Skeletal muscle tissue (tissue), 4 donors: ENCODE measurements around the gene ERC2. TPM values are rescaled to one million over a fixed set of nuclear protein-coding genes. Genes with fewer than 3 reads are reported as not detected.
"Not testable (repeated sequence)": the region's sequence is repeated elsewhere in the genome, so short reads cannot be mapped to it uniquely, and the experiment has no call there.

Source experiments
- H3K27ac ChIP-seq: one replicate; pipeline ENCODE4 v1.7.0; 2013; ENCODE audit warnings: mild to moderate bottlenecking, low read depth, low read length, inconsistent platforms
- H3K27me3 ChIP-seq, 3 donors: one replicate each; pipeline ENCODE4 v1.7.0; 2013; ENCODE audit warnings: low read length in 3 of 3; ENCODE audit not compliant: control insufficient read depth in 3 of 3, insufficient read depth in 3 of 3
- H3K36me3 ChIP-seq, 3 donors: one replicate each; pipeline ENCODE4 v1.7.0; 2013; ENCODE audit warnings: low read length in 3 of 3; ENCODE audit not compliant: control insufficient read depth in 3 of 3, insufficient read depth in 3 of 3
- H3K4me1 ChIP-seq, 3 donors: one replicate each; pipeline ENCODE4 v1.7.0; 2013; ENCODE audit warnings: low read length in 3 of 3, mild to moderate bottlenecking in 3 of 3; ENCODE audit not compliant: control insufficient read depth in 3 of 3, insufficient read depth in 3 of 3
- H3K4me3 ChIP-seq, 3 donors: one replicate each; pipeline ENCODE4 v1.7.0; 2013; ENCODE audit warnings: low read length in 3 of 3
- H3K9ac ChIP-seq, 3 donors: one replicate each; pipeline ENCODE4 v1.7.0; 2013; ENCODE audit warnings: low read length in 3 of 3, mild to moderate bottlenecking in 3 of 3, moderate library complexity in 2 of 3, low read depth in 1 of 3
- H3K9me3 ChIP-seq, 3 donors: one replicate each; pipeline ENCODE4 v1.7.0; 2013; ENCODE audit warnings: low read length in 3 of 3; ENCODE audit not compliant: control insufficient read depth in 3 of 3
- total RNA-seq: library from RNA; depleted of rRNA; stranded (reverse); fragments of >200 nt; gene quantifications from one replicate; pipeline ENCODE4 v1.2.3, GENCODE V29; 2014
- donor health status: Osteomylitis.

Gene ERC2
- total RNA-seq, 1 donor from 2014 or later = 1.0 TPM

GRCh38 chr3:56277236-56277635 lies 191.0 kb downstream of the ERC2 start:
- no peaks in the 10 kb centered on the region for H3K27me3 ChIP-seq
- no peak overlapping the region for H3K27ac ChIP-seq
- no peak overlapping the region for H3K4me3 ChIP-seq
- no peaks in the 10 kb centered on the region for H3K36me3 ChIP-seq
- no peak overlapping the region for H3K9ac ChIP-seq
- H3K9me3 ChIP-seq = peaks cover 0 to 7% (median 0%) of the 10 kb centered on the region in 3 donors
- no peaks in the 10 kb centered on the region for H3K4me1 ChIP-seq

- Histone ChIP-seq H3K27me3 (no peaks in the 10 kb centered on the region), H3K27ac (no peak overlapping the region), H3K9me3 (peaks cover 0 to 3% (median 0%) of the 10 kb centered on the region in 3 donors), H3K4me3 (no peak overlapping the region), H3K36me3 (no peaks in the 10 kb centered on the region), H3K9ac (no peak overlapping the region), H3K4me1 (no peaks in the 10 kb centered on the region)
These were observed 193.1 kb downstream of the ERC2 start for GRCh38 chr3:56275120-56275519.

GRCh38 chr3:56269755-56270535 lies 198.3 kb downstream of the ERC2 start:
- no peaks in the 10 kb centered on the region for H3K36me3 ChIP-seq
- no peak overlapping the region for H3K9ac ChIP-seq
- H3K27ac ChIP-seq = no peak overlapping the region
- no peak overlapping the region for H3K4me3 ChIP-seq
- peaks cover 0 to 3% (median 0%) of the 10 kb centered on the region in 3 donors for H3K9me3 ChIP-seq
- H3K27me3 ChIP-seq = no peaks in the 10 kb centered on the region
- H3K4me1 ChIP-seq = no peaks in the 10 kb centered on the region

- H3K36me3 ChIP-seq = no peaks in the 10 kb centered on the region
- no peak overlapping the region for H3K27ac ChIP-seq
- no peaks in the 10 kb centered on the region for H3K4me1 ChIP-seq
- no peaks in the 10 kb centered on the region for H3K27me3 ChIP-seq
- no peak overlapping the region for H3K4me3 ChIP-seq
- no peak overlapping the region for H3K9ac ChIP-seq
- peaks cover 0 to 3% (median 0%) of the 10 kb centered on the region in 3 donors for H3K9me3 ChIP-seq
These were observed 199.5 kb downstream of the ERC2 start for GRCh38 chr3:56268616-56269383.

GRCh38 chr3:56261852-56262251 lies 206.4 kb downstream of the ERC2 start:
- not testable (repeated sequence) for H3K36me3 ChIP-seq, H3K9ac ChIP-seq, H3K9me3 ChIP-seq, H3K27ac ChIP-seq, H3K27me3 ChIP-seq, H3K4me1 ChIP-seq, H3K4me3 ChIP-seq

- Histone ChIP-seq H3K9ac (no peak overlapping the region), H3K9me3 (peaks cover 0 to 4% (median 0%) of the 10 kb centered on the region in 3 donors), H3K4me3 (no peak overlapping the region), H3K36me3 (no peaks in the 10 kb centered on the region), H3K27me3 (peaks cover 0 to 2% (median 0%) of the 10 kb centered on the region in 3 donors), H3K27ac (no peak overlapping the region), H3K4me1 (no peaks in the 10 kb centered on the region)
These were observed 208.0 kb downstream of the ERC2 start for GRCh38 chr3:56260262-56260661.

GRCh38 chr3:56257826-56258225 lies 210.4 kb downstream of the ERC2 start:
- Histone ChIP-seq H3K27ac (no peak overlapping the region), H3K36me3 (no peaks in the 10 kb centered on the region), H3K9ac (no peak overlapping the region), H3K4me1 (no peaks in the 10 kb centered on the region), H3K27me3 (peaks cover 0 to 3% (median 0%) of the 10 kb centered on the region in 3 donors), H3K9me3 (peaks cover 0 to 2% (median 0%) of the 10 kb centered on the region in 3 donors), H3K4me3 (no peak overlapping the region)

GRCh38 chr3:56254835-56255234 lies 213.4 kb downstream of the ERC2 start:
- Histone ChIP-seq H3K27ac (no peak overlapping the region), H3K27me3 (peaks cover 0 to 3% (median 0%) of the 10 kb centered on the region in 3 donors), H3K9ac (no peak overlapping the region), H3K9me3 (no peaks in the 10 kb centered on the region), H3K4me1 (no peaks in the 10 kb centered on the region), H3K36me3 (no peaks in the 10 kb centered on the region), H3K4me3 (no peak overlapping the region)

GRCh38 chr3:56253941-56254665 lies 214.2 kb downstream of the ERC2 start:
- Histone ChIP-seq H3K27me3 (peaks cover 0 to 3% (median 0%) of the 10 kb centered on the region in 3 donors), H3K4me1 (no peaks in the 10 kb centered on the region), H3K4me3 (no peak overlapping the region), H3K9me3 (no peaks in the 10 kb centered on the region), H3K27ac (no peak overlapping the region), H3K36me3 (no peaks in the 10 kb centered on the region), H3K9ac (no peak overlapping the region)
